NOMO-1 (cell line): ENCODE data around the gene C6orf141.
"Not testable (repeated sequence)": the region's sequence is repeated elsewhere in the genome, so short reads cannot be mapped to it uniquely, and the experiment has no call there.

Experiments used
- DNase-seq, 2 experiments: peaks; one replicate each; lab custom pipeline; 2025; ENCODE audit not compliant: unreplicated experiment in 2 of 2; lab: John Stamatoyannopoulos, UW

The C6orf141 gene

GRCh38 chr6:49570474-49571079 is 20.1 kb downstream of the C6orf141 start:
- no peak for DNase-seq

GRCh38 chr6:49576618-49577017 is 26.1 kb downstream of the C6orf141 start:
- no peak for DNase-seq

- DNase-seq, result no peak
Measured at GRCh38 chr6:49579649-49580048, 29.2 kb downstream of the C6orf141 start.

GRCh38 chr6:49582529-49582928 is 32.1 kb downstream of the C6orf141 start:
- DNase-seq, result no peak

- not testable (repeated sequence) for DNase-seq
Measured at GRCh38 chr6:49587262-49587661, 36.8 kb downstream of the C6orf141 start.
